HepG2 (cell line): Measurements from ENCODE around the gene KCNK7. TPM values are rescaled to one million over a fixed set of nuclear protein-coding genes. Genes with fewer than 3 reads are reported as not detected.

Experiments
- ATF7 ChIP-seq, 2 experiments: fragments of 450-650 bp in 1 of 2; sonication (generic) in 1 of 2; formaldehyde crosslinking in 1 of 2; IDR thresholded peaks; 2 replicates each; pipeline versions ENCODE4 v1.4.0 to v1.6.1; 2016 to 2020; ENCODE audit warnings: antibody characterized with exemption in 1 of 2, mild to moderate bottlenecking in 1 of 2, missing genetic modification reagents in 1 of 2
- ATM ChIP-seq: fragments of 450-650 bp; IDR thresholded peaks from 2 replicates; pipeline ENCODE4 v1.7.1; 2017; ENCODE audit warnings: mild to moderate bottlenecking, borderline replicate concordance
- CCDC6 ChIP-seq: sonication (generic); formaldehyde crosslinking; IDR thresholded peaks from 2 replicates; pipeline ENCODE4 v1.8.1; 2022; ENCODE audit warnings: mild to moderate bottlenecking, missing genetic modification reagents, moderate library complexity
- JUN ChIP-seq: sonication (generic); formaldehyde crosslinking; IDR thresholded peaks from 2 replicates; pipeline ENCODE4 v1.4.0; 2020; ENCODE audit warnings: mild to moderate bottlenecking, missing genetic modification reagents
- KDM5B ChIP-seq: sonication (generic); formaldehyde crosslinking; IDR thresholded peaks from 2 replicates; pipeline ENCODE4 v1.4.0; 2020; ENCODE audit warnings: missing genetic modification reagents, mild to moderate bottlenecking, borderline replicate concordance
- NFIB ChIP-seq: sonication (generic); formaldehyde crosslinking; IDR thresholded peaks from 2 replicates; pipeline ENCODE4 v1.9.0; 2021; ENCODE audit warnings: missing genetic modification reagents, mild to moderate bottlenecking, borderline replicate concordance
- NFKB2 ChIP-seq: sonication (generic); formaldehyde crosslinking; IDR thresholded peaks from 2 replicates; pipeline ENCODE4 v1.4.0; 2020; ENCODE audit warnings: missing genetic modification reagents, borderline replicate concordance
- NKX3-1 ChIP-seq: sonication (generic); formaldehyde crosslinking; IDR thresholded peaks from 2 replicates; pipeline ENCODE4 v1.5.0; 2020; ENCODE audit warnings: missing genetic modification reagents
- TCF7L2 ChIP-seq: IDR thresholded peaks from 2 replicates; pipeline ENCODE4 v1.6.1; 2011; ENCODE audit warnings: mild to moderate bottlenecking, low read depth, low read length, moderate library complexity
- ZBTB42 ChIP-seq: sonication (generic); formaldehyde crosslinking; IDR thresholded peaks from 2 replicates; pipeline ENCODE4 v1.5.0; 2020; ENCODE audit warnings: mild to moderate bottlenecking, missing genetic modification reagents
- ZIK1 ChIP-seq: sonication (generic); formaldehyde crosslinking; IDR thresholded peaks from 2 replicates; pipeline ENCODE4 v1.5.0; 2020; ENCODE audit warnings: mild to moderate bottlenecking, low read depth, missing genetic modification reagents, borderline replicate concordance
- ZNF143 ChIP-seq: sonication (generic); formaldehyde crosslinking; IDR thresholded peaks from 2 replicates; pipeline ENCODE4 v1.4.0; 2020; ENCODE audit warnings: missing genetic modification reagents
- ZNF234 ChIP-seq: sonication (generic); formaldehyde crosslinking; conservative IDR thresholded peaks from 2 replicates; pipeline ENCODE4 v1.5.1; 2020; ENCODE audit warnings: mild to moderate bottlenecking, missing genetic modification reagents
- ZNF672 ChIP-seq: sonication (generic); formaldehyde crosslinking; IDR thresholded peaks from 2 replicates; pipeline ENCODE4 v1.8.1; 2022; ENCODE audit warnings: missing genetic modification reagents
- ZNF772 ChIP-seq: sonication (generic); formaldehyde crosslinking; IDR thresholded peaks from 2 replicates; pipeline ENCODE4 v1.5.0; 2020; ENCODE audit warnings: mild to moderate bottlenecking, missing genetic modification reagents
- ZNF883 ChIP-seq: sonication (generic); formaldehyde crosslinking; IDR thresholded peaks from 2 replicates; pipeline ENCODE4 v1.5.1; 2020; ENCODE audit warnings: mild to moderate bottlenecking, missing genetic modification reagents; ENCODE audit errors: not compliant biosample characterization
- polyA plus RNA-seq, 8 experiments: library from polyadenylated mRNA; depleted of rRNA in 3 of 8; stranded (reverse) in 7 of 8; unstranded in 1 of 8; fragments of >200 nt; fragmentation: Illumina TruSeq in 4 of 8; extraction: Trizol in 4 of 8; gene quantifications; 2 replicates each; pipeline versions ENCODE4 v1.2.1 to v1.2.3, GENCODE V29; 2011 to 2016; ENCODE audit warnings: low read depth in 4 of 8, missing spikeins in 1 of 8, mixed read lengths in 1 of 8; ENCODE audit not compliant: insufficient read depth in 1 of 8
- total RNA-seq, 5 experiments: library from RNA; depleted of rRNA; stranded (reverse); fragments of >200 nt; fragmentation: Illumina TruSeq; extraction: Trizol; gene quantifications; 2 replicates each; pipeline ENCODE4 v1.2.3, GENCODE V29; 2016; ENCODE audit warnings: low read depth in 1 of 5
- TF ChIP-seq, protein P1 (sequence below): sonication (generic); formaldehyde crosslinking; IDR thresholded peaks from 2 replicates; pipeline ENCODE4 v1.4.0; 2020; ENCODE audit warnings: missing genetic modification reagents, mild to moderate bottlenecking, borderline replicate concordance
- TF ChIP-seq, protein P2 (sequence below): sonication (generic); formaldehyde crosslinking; IDR thresholded peaks from 2 replicates; pipeline ENCODE4 v1.4.0; 2020; ENCODE audit warnings: mild to moderate bottlenecking, low read depth, missing genetic modification reagents
- TF ChIP-seq, protein P3 (sequence below): sonication (generic); formaldehyde crosslinking; IDR thresholded peaks from 2 replicates; pipeline ENCODE4 v1.5.1; 2020; ENCODE audit warnings: mild to moderate bottlenecking, missing genetic modification reagents
- TF ChIP-seq, protein P4 (sequence below): sonication (generic); formaldehyde crosslinking; IDR thresholded peaks from 2 replicates; pipeline ENCODE4 v1.4.0; 2020; ENCODE audit warnings: missing genetic modification reagents
- TF ChIP-seq, protein P5 (sequence below): sonication (generic); formaldehyde crosslinking; IDR thresholded peaks from 2 replicates; pipeline ENCODE4 v1.5.0; 2020; ENCODE audit warnings: missing genetic modification reagents

Gene KCNK7
- total and polyA plus RNA-seq, 2 of the 13 experiments (the other 11 are each of a cell fraction or from before 2014, with no cell fraction given) = 0.11 TPM; not detected in 1

DNA sequence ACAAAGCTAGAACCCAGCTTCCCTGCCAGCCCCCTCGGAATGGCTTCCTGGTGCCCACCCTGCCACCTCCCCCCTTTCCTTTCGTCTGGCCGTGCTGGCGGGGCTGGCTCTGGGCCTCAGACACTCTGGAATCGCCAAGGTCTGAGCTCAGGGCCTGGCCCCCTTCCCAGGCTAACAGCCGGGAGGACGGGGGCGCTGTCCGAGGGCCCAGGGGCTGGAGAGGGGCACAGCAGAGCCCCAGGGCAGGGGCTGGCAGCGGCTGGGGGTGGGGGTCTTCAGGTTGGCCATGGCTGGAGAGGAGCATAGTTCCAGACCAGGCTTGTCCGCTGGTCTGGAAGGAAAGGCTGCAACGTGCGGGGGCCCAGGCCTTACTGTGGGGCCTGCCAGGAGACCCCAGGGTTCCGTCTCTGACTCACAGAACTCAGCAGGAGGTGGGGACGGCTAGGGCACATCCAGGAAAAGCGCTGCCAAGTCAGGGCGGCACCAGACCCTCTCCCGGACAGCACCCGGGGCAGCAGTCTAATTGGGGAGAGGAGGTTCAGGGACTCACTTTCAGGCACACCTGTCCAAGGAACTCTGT, 36.6 kb downstream of the KCNK7 start (continued):
- TF ChIP-seq, protein P1, sequence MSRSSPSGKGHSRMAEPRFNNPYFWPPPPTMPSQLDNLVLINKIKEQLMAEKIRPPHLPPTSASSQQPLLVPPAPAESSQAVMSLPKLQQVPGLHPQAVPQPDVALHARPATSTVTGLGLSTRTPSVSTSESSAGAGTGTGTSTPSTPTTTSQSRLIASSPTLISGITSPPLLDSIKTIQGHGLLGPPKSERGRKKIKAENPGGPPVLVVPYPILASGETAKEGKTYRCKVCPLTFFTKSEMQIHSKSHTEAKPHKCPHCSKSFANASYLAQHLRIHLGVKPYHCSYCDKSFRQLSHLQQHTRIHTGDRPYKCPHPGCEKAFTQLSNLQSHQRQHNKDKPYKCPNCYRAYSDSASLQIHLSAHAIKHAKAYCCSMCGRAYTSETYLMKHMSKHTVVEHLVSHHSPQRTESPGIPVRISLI (CRISPR knock-in tag) = peak; percentile 30; the same call in 1 of the 2 replicates
- TF ChIP-seq NFKB2 (CRISPR knock-in tag) = 0 out of 2 replicates have a peak, but pooled peaks have one; percentile 24
- TF ChIP-seq, protein P2, sequence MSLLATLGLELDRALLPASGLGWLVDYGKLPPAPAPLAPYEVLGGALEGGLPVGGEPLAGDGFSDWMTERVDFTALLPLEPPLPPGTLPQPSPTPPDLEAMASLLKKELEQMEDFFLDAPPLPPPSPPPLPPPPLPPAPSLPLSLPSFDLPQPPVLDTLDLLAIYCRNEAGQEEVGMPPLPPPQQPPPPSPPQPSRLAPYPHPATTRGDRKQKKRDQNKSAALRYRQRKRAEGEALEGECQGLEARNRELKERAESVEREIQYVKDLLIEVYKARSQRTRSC (CRISPR knock-in tag) = no peak
- no peak for TF ChIP-seq ZNF143 (CRISPR knock-in tag)
- no peak for TF ChIP-seq ZNF234 (CRISPR knock-in tag)
- no peak for TF ChIP-seq ATM
- no peak for TF ChIP-seq ATF7 (IDR thresholded peaks at IDR 0.05)
- TF ChIP-seq ATF7 (CRISPR knock-in tag; IDR thresholded peaks at IDR 0.05) = no peak
- peak; percentile 72; the same call in 1 of the 2 replicates for TF ChIP-seq KDM5B (CRISPR knock-in tag)
- TF ChIP-seq, protein P3, sequence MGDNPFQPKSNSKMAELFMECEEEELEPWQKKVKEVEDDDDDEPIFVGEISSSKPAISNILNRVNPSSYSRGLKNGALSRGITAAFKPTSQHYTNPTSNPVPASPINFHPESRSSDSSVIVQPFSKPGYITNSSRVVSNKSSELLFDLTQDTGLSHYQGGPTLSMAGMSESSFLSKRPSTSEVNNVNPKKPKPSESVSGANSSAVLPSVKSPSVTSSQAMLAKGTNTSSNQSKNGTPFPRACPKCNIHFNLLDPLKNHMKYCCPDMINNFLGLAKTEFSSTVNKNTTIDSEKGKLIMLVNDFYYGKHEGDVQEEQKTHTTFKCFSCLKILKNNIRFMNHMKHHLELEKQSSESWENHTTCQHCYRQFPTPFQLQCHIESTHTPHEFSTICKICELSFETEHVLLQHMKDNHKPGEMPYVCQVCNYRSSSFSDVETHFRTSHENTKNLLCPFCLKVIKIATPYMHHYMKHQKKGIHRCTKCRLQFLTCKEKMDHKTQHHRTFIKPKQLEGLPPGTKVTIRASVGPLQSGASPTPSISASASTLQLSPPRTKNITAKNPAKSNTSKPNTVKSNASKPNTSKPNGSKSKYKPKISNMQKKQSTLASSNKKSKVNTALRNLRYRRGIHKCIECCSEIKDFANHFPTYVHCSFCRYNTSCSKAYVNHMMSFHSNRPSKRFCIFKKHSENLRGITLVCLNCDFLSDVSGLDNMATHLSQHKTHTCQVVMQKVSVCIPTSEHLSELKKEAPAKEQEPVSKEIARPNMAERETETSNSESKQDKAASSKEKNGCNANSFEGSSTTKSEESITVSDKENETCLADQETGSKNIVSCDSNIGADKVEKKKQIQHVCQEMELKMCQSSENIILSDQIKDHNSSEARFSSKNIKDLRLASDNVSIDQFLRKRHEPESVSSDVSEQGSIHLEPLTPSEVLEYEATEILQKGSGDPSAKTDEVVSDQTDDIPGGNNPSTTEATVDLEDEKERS (CRISPR knock-in tag) = 0 out of 2 replicates have a peak, but pooled peaks have one; percentile 61
- no peak for TF ChIP-seq ZIK1 (CRISPR knock-in tag)
- no peak for TF ChIP-seq ZBTB42 (CRISPR knock-in tag)
- TF ChIP-seq JUN = 0 out of 2 replicates have a peak, but pooled peaks have one; percentile 10
- TF ChIP-seq ZNF772 (CRISPR knock-in tag) = no peak
- TF ChIP-seq, protein P4, sequence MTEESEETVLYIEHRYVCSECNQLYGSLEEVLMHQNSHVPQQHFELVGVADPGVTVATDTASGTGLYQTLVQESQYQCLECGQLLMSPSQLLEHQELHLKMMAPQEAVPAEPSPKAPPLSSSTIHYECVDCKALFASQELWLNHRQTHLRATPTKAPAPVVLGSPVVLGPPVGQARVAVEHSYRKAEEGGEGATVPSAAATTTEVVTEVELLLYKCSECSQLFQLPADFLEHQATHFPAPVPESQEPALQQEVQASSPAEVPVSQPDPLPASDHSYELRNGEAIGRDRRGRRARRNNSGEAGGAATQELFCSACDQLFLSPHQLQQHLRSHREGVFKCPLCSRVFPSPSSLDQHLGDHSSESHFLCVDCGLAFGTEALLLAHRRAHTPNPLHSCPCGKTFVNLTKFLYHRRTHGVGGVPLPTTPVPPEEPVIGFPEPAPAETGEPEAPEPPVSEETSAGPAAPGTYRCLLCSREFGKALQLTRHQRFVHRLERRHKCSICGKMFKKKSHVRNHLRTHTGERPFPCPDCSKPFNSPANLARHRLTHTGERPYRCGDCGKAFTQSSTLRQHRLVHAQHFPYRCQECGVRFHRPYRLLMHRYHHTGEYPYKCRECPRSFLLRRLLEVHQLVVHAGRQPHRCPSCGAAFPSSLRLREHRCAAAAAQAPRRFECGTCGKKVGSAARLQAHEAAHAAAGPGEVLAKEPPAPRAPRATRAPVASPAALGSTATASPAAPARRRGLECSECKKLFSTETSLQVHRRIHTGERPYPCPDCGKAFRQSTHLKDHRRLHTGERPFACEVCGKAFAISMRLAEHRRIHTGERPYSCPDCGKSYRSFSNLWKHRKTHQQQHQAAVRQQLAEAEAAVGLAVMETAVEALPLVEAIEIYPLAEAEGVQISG = no peak
- TF ChIP-seq TCF7L2 = no peak
- TF ChIP-seq ZNF672 (CRISPR knock-in tag) = no peak
- TF ChIP-seq NKX3-1 (CRISPR knock-in tag) = no peak
- no peak for TF ChIP-seq NFIB (CRISPR knock-in tag)
- TF ChIP-seq, protein P5, sequence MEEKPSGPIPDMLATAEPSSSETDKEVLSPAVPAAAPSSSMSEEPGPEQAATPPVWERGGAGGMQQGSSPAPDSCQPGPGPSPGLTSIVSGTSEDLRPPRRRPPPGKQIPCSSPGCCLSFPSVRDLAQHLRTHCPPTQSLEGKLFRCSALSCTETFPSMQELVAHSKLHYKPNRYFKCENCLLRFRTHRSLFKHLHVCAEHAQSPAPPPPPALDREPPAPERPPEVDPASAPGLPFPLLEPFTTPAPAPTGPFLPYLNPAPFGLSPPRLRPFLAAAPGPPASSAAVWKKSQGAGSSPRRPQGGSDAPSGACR (CRISPR knock-in tag) = no peak
- TF ChIP-seq CCDC6 (CRISPR knock-in tag) = 0 out of 2 replicates have a peak, but pooled peaks have one; percentile 20
- TF ChIP-seq ZNF883 (CRISPR knock-in tag) = no peak
